Pancreas (tissue), 10 donors: ENCODE data around the gene SLCO3A1. TPM values are rescaled to one million over a fixed set of nuclear protein-coding genes. Genes with fewer than 3 reads are reported as not detected.

ENCODE experiments used
- ATAC-seq, 4 donors: fragments of 200-7000 bp; cut with Tn5 transposase; one replicate each; pipeline versions ENCODE4 v1.8.0 to v1.9.1; 2020; ENCODE audit warnings: mild to moderate bottlenecking in 4 of 4, moderate library complexity in 4 of 4
- DNase-seq, 6 donors: peaks; one replicate each; pipeline ENCODE4 v3.0.0-alpha.2; 2020
- FAIRE-seq: peaks from 2 replicates; lab custom pipeline; 2012; peaks lifted over from hg19 to GRCh38; lab: Jason Lieb, UNC
- H3K27ac ChIP-seq, 4 donors: fragments of 200-600 bp; sonication (generic); 1 replicate in 3 of 4; 2 replicates in 1 of 4; pipeline versions ENCODE4 v1.5.0 to v1.8.0; 2020
- H3K27me3 ChIP-seq, 4 donors: fragments of 200-600 bp; one replicate each; pipeline ENCODE4 v1.8.0; 2021
- H3K36me3 ChIP-seq, 3 donors: fragments of 200-600 bp; sonication (generic) in 1 of 3; one replicate each; pipeline versions ENCODE4 v1.5.0 to v1.8.0; 2020 to 2021
- H3K4me1 ChIP-seq, 3 donors: fragments of 200-600 bp; one replicate each; pipeline ENCODE4 v1.8.0; 2021
- H3K4me3 ChIP-seq, 4 donors: fragments of 200-600 bp; sonication (generic) in 2 of 4; one replicate each; pipeline versions ENCODE4 v1.5.0 to v1.8.0; 2020 to 2021
- H3K9me3 ChIP-seq, 4 donors: fragments of 200-600 bp; one replicate each; pipeline ENCODE4 v1.8.0; 2021
- WGBS, 2 donors: extraction: QIAGEN DNeasy Blood & Tissue Kit; methylation state at CpG; one replicate each; pipeline ENCODE4 v1.1.7; 2013; 5-methylcytosine and 5-hydroxymethylcytosine counted together
- intact Hi-C, 3 donors: fragments of 100-400 bp; cut with DNase I; formaldehyde crosslinking; loops; one replicate each; pipeline versions ENCODE4 v1.11.1 to v1.14.2; 2022
- polyA plus RNA-seq, 2 donors: library from polyadenylated mRNA; stranded (reverse); fragments of 200-250 nt; gene quantifications; one replicate each; pipeline ENCODE4 v1.2.3, GENCODE V29; 2013
- total RNA-seq, 6 donors: library from RNA; stranded (reverse); fragmentation: NEBNext Ultra II Directional in 4 of 6; extraction: Animal tissue kit (Norgen Biotek cat#: 25700) in 4 of 6; gene quantifications; one replicate each; pipeline versions ENCODE4 v1.2.1 to v1.2.4, GENCODE V29; 2021 to 2023
- TF ChIP-seq, protein P1 (sequence below), 4 donors: fragments of 200-600 bp; sonication (generic) in 3 of 4; IDR thresholded peaks; one replicate each; pipeline versions ENCODE4 v1.5.0 to v1.8.0; 2021; ENCODE audit warnings: antibody characterized with exemption in 4 of 4
- donor health status: healthy with polysubstance abuse.
- donor health status: DM: no; HTN: no; CAD: no; lungs with moderate emphysema.
- donor health status: DM: no; HTN: no; CAD: no.
- donor health status: control.
- donor health status: control.
- donor health status: Bipolar disorder and iron deficiency.
- donor health status: DM: yes; HTN: yes; CAD: no.
- donor health status: DM: no; HTN: no; CAD: no.
- donor health status: DM: no; HTN: no; CAD: no.
- donor health status: DM: yes; HTN: yes; CAD: no.

Gene SLCO3A1
- total and polyA plus RNA-seq, 8 donors: 3.4 to 15.5 (median 6.7) TPM

DNA sequence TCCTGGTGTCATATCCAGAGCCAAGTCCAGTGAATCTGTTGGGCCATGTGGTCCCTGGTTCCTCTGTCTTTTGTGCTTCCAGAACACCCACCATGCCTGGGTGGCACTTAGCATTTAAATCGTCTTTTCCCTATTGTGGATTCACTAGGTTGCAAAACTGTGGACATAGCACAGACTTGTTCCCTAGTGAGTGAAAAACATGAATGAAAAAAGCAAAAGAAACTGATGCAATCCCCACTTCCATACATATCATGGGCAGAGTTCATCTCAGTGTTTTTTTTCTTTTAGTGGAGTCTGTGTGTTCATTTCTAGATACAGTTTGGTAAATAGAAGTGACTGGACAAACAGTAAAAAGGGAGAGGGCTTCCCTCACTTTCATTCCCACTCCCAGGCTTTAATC, 170.5 kb downstream of the SLCO3A1 start:
- Histone ChIP-seq H3K27me3 (no peaks in the 10 kb centered on the region), H3K27ac (no peak overlapping the region), H3K4me3 (no peak overlapping the region), H3K4me1 (no peaks in the 10 kb centered on the region), H3K36me3 (no peaks in the 10 kb centered on the region), H3K9me3 (no peaks in the 10 kb centered on the region)
- ATAC-seq: no peak
- TF ChIP-seq, protein P1, sequence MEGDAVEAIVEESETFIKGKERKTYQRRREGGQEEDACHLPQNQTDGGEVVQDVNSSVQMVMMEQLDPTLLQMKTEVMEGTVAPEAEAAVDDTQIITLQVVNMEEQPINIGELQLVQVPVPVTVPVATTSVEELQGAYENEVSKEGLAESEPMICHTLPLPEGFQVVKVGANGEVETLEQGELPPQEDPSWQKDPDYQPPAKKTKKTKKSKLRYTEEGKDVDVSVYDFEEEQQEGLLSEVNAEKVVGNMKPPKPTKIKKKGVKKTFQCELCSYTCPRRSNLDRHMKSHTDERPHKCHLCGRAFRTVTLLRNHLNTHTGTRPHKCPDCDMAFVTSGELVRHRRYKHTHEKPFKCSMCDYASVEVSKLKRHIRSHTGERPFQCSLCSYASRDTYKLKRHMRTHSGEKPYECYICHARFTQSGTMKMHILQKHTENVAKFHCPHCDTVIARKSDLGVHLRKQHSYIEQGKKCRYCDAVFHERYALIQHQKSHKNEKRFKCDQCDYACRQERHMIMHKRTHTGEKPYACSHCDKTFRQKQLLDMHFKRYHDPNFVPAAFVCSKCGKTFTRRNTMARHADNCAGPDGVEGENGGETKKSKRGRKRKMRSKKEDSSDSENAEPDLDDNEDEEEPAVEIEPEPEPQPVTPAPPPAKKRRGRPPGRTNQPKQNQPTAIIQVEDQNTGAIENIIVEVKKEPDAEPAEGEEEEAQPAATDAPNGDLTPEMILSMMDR (IDR thresholded peaks at IDR 0.05): no peak
- no peak for FAIRE-seq
- intact Hi-C loops: no loop called here
- 45 to 47% methylated on average over 1 of the region's 1 CpG for WGBS, 2 donors
- no peak for DNase-seq

DNA sequence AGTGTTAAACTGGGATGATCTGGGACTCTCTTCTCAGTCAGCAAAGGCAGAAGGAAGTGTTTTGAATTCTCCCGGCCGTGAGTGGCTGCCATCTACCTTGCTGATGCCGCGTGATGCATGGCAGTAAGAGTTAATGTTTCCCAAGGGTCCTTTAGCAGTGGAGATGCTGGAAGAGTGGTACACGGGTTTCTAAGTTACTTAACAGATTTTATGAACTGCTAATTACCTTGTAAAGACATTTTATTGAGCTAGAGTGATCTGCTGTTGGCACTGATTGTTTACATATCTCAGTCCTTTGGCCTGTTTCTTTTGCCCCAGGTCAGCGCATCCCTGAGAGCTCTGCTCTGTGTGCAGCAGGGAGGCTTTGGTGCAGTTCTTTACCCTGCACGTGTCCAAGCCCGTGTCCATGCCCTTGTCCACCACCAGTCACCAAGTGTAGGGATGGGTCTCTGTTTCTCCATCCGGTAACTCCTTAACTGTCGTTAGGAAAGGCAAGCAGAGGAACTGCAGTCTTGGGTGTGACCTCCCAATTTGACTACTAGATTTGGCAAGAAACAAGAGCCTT, 172.3 kb downstream of the SLCO3A1 start:
- DNase-seq: no peak
- intact Hi-C loops: no loop called here
- no peak for ATAC-seq
- FAIRE-seq: no peak
- no peaks in the 10 kb centered on the region for H3K4me1 ChIP-seq
- no peaks in the 10 kb centered on the region for H3K27me3 ChIP-seq
- no peak overlapping the region for H3K27ac ChIP-seq
- H3K4me3 ChIP-seq: no peak overlapping the region
- no peaks in the 10 kb centered on the region for H3K36me3 ChIP-seq
- TF ChIP-seq, protein P1 (IDR thresholded peaks at IDR 0.05): no peak
- no peaks in the 10 kb centered on the region for H3K9me3 ChIP-seq
- 66 to 74% methylated on average over 10 of the region's 10 CpGs for WGBS, 2 donors

DNA sequence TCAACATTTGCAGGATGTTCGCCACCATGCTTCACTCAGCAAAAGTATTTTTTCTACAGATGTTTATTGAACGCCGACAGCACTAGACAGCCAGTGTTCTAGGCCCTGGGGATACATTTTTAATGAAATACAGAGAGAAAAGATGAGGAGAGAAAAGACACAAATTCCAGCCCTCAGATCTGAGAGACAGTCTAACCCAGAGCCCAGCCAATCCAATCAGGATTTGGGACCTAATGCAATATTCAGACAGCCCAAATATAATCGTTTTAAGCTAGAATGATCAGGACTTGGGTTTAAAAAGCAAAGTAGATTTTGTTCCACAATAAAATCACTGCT, 174.8 kb downstream of the SLCO3A1 start:
- no peak overlapping the region for H3K27ac ChIP-seq
- FAIRE-seq: no peak
- ATAC-seq: no peak

DNA sequence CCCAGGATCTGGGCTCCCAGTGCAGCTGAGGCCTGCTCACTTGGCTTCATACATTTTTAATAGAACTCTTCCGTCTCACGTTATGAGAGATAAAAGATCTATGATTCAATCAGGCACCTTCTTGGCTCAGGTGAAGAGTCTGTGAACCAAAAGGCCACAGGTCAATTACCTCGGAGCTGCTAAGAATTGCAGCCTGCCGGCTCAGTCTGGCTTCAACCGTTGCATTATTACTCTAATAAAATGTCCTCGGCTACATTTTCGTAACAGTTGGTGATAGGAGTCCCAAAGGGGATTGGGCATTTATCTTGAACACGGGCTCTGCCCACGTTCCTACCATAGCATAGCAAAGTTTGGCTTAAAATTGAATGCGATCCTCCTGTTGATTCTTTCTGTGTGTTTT, 176.3 kb downstream of the SLCO3A1 start:
- intact Hi-C loops: no loop called here
- Histone ChIP-seq H3K4me1 (no peaks in the 10 kb centered on the region), H3K27ac (no peak overlapping the region), H3K27me3 (no peaks in the 10 kb centered on the region), H3K9me3 (no peaks in the 10 kb centered on the region), H3K36me3 (no peaks in the 10 kb centered on the region), H3K4me3 (no peak overlapping the region)
- no peak for ATAC-seq
- TF ChIP-seq, protein P1 (IDR thresholded peaks at IDR 0.05): no peak
- WGBS, 2 donors: 67 to 72% methylated on average over 10 of the region's 10 CpGs
- no peak for DNase-seq
- no peak for FAIRE-seq

More for the DNA sequence above, 174.8 kb downstream of the SLCO3A1 start:
- DNase-seq: no peak
- WGBS, 2 donors: 52 to 72% methylated on average over 4 of the region's 4 CpGs
- no peaks in the 10 kb centered on the region for H3K9me3 ChIP-seq
- intact Hi-C loops: no loop called here
- H3K36me3 ChIP-seq: no peaks in the 10 kb centered on the region
- H3K4me3 ChIP-seq: no peak overlapping the region
- H3K27me3 ChIP-seq: no peaks in the 10 kb centered on the region
- no peaks in the 10 kb centered on the region for H3K4me1 ChIP-seq
- TF ChIP-seq, protein P1 (IDR thresholded peaks at IDR 0.05): no peak

DNA sequence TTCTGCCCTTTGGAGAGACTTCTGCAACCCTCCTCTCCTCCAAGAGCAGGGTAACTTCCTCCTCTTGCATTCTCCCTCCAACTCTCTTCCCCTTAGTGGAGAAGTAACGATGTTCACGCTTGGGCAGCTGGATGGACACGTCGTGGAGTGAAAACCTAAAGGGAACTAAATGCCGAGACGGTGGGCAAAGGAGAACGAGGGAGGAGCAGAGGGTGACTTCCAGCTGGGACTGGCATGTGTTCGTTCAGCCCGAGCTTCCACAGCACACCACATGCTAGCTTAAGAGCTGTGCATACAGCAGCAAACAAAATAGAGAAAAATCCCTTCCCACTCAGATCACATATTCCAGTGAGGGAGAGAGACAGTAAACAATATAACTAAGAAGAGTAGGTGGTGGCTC, 179.8 kb downstream of the SLCO3A1 start:
- ATAC-seq: no peak
- TF ChIP-seq, protein P1 (IDR thresholded peaks at IDR 0.05): no peak
- intact Hi-C loops: no loop called here
- 34 to 68% methylated on average over 9 of the region's 9 CpGs for WGBS, 2 donors
- no peak for DNase-seq
- no peak overlapping the region for H3K4me3 ChIP-seq
- no peak overlapping the region for H3K27ac ChIP-seq
- H3K4me1 ChIP-seq: no peaks in the 10 kb centered on the region
- H3K27me3 ChIP-seq: no peaks in the 10 kb centered on the region
- no peak for FAIRE-seq
- no peaks in the 10 kb centered on the region for H3K36me3 ChIP-seq
- no peaks in the 10 kb centered on the region for H3K9me3 ChIP-seq
